Measurements from ENCODE around the gene LPCAT3.

LPCAT3 gene

GRCh38 chr12:7001921-7002591 lies 16.2 kb downstream of the LPCAT3 start:
- DNase-seq (ENCODE audit: extremely low read depth in 1 of 2, low read depth in 1 of 2) = no peak

- no peak for DNase-seq (ENCODE audit: extremely low read depth in 1 of 2, low read depth in 1 of 2)
Measured at GRCh38 chr12:6998715-6999451, 19.4 kb downstream of the LPCAT3 start.

- DNase-seq (ENCODE audit: extremely low read depth in 1 of 2, low read depth in 1 of 2) = no peak
Measured at GRCh38 chr12:6996040-6996441, 22.2 kb downstream of the LPCAT3 start.

- no peak for DNase-seq (ENCODE audit: extremely low read depth in 1 of 2, low read depth in 1 of 2)
Measured at GRCh38 chr12:6987956-6988553, 30.2 kb downstream of the LPCAT3 start.

- no peak for DNase-seq (ENCODE audit: extremely low read depth in 1 of 2, low read depth in 1 of 2)
Measured at GRCh38 chr12:6982532-6982931, 35.7 kb downstream of the LPCAT3 start.

- no peak for DNase-seq (ENCODE audit: extremely low read depth in 1 of 2, low read depth in 1 of 2)
Measured at GRCh38 chr12:6981152-6982052, 36.9 kb downstream of the LPCAT3 start.

- DNase-seq (ENCODE audit: extremely low read depth in 1 of 2, low read depth in 1 of 2) = no peak
Measured at GRCh38 chr12:6980740-6981139, 37.5 kb downstream of the LPCAT3 start.

- DNase-seq (ENCODE audit: extremely low read depth in 1 of 2, low read depth in 1 of 2) = no peak
Measured at GRCh38 chr12:6980075-6980474, 38.2 kb downstream of the LPCAT3 start.

- DNase-seq (ENCODE audit: extremely low read depth in 1 of 2, low read depth in 1 of 2) = no peak
Measured at GRCh38 chr12:6979453-6979852, 38.8 kb downstream of the LPCAT3 start.

- DNase-seq (ENCODE audit: extremely low read depth in 1 of 2, low read depth in 1 of 2) = no peak
Measured at GRCh38 chr12:6979021-6979420, 39.3 kb downstream of the LPCAT3 start.

GRCh38 chr12:6978611-6979011 lies 39.7 kb downstream of the LPCAT3 start:
- no peak for DNase-seq (ENCODE audit: extremely low read depth in 1 of 2, low read depth in 1 of 2)

- no peak for DNase-seq (ENCODE audit: extremely low read depth in 1 of 2, low read depth in 1 of 2)
Measured at GRCh38 chr12:6978188-6978587, 40.1 kb downstream of the LPCAT3 start.

- DNase-seq (ENCODE audit: extremely low read depth in 1 of 2, low read depth in 1 of 2) = no peak
Measured at GRCh38 chr12:6977653-6978052, 40.6 kb downstream of the LPCAT3 start.

- DNase-seq (ENCODE audit: extremely low read depth in 1 of 2, low read depth in 1 of 2) = no peak
Measured at GRCh38 chr12:6975297-6976032, 42.8 kb downstream of the LPCAT3 start.

GRCh38 chr12:6974180-6974579 lies 44.1 kb downstream of the LPCAT3 start:
- no peak for DNase-seq (ENCODE audit: extremely low read depth in 1 of 2, low read depth in 1 of 2)

GRCh38 chr12:6970096-6970527 lies 48.2 kb downstream of the LPCAT3 start:
- DNase-seq (ENCODE audit: extremely low read depth in 1 of 2, low read depth in 1 of 2) = no peak

- no peak for DNase-seq (ENCODE audit: extremely low read depth in 1 of 2, low read depth in 1 of 2)
Measured at GRCh38 chr12:6968426-6968825, 49.9 kb downstream of the LPCAT3 start.

GRCh38 chr12:6967651-6968100 lies 50.6 kb downstream of the LPCAT3 start:
- DNase-seq (ENCODE audit: extremely low read depth in 1 of 2, low read depth in 1 of 2) = no peak

- no peak for DNase-seq (ENCODE audit: extremely low read depth in 1 of 2, low read depth in 1 of 2)
Measured at GRCh38 chr12:6966351-6966750, 51.9 kb downstream of the LPCAT3 start.

- DNase-seq (ENCODE audit: extremely low read depth in 1 of 2, low read depth in 1 of 2) = no peak
Measured at GRCh38 chr12:6965714-6966113, 52.6 kb downstream of the LPCAT3 start.
